Activated CD4-positive, alpha-beta T cell treated with anti-CD3 and anti-CD28 coated beads for 24 hours (primary cell): ENCODE measurements around the gene VWA2.

ENCODE experiments used
- DNase-seq, 2 donors: peaks; one replicate each; pipeline ENCODE4 v3.0.0-alpha.2; 2020; ENCODE audit warnings: low read depth in 2 of 2

Gene VWA2

DNA sequence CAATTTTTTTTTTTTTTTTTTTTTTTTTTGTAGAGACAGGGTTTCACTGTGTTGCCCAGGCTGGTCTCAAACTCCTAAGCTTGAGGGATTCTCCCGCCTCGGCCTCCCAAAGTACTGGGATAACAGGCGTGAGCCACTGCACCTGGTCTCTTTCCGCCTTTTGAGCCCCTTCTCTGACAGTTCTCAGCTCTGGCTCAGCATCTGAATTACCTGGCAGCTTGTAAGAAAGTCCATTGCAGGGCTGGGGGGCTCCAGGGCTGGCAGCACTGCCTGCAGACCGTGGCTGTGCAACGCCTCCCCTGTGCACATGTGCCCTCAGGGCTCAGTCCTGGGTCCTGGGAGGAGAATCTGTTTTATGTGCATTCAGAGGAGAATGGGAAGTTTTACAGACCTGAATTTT, 37.6 kb downstream of the VWA2 start:
- DNase-seq, result no peak

DNA sequence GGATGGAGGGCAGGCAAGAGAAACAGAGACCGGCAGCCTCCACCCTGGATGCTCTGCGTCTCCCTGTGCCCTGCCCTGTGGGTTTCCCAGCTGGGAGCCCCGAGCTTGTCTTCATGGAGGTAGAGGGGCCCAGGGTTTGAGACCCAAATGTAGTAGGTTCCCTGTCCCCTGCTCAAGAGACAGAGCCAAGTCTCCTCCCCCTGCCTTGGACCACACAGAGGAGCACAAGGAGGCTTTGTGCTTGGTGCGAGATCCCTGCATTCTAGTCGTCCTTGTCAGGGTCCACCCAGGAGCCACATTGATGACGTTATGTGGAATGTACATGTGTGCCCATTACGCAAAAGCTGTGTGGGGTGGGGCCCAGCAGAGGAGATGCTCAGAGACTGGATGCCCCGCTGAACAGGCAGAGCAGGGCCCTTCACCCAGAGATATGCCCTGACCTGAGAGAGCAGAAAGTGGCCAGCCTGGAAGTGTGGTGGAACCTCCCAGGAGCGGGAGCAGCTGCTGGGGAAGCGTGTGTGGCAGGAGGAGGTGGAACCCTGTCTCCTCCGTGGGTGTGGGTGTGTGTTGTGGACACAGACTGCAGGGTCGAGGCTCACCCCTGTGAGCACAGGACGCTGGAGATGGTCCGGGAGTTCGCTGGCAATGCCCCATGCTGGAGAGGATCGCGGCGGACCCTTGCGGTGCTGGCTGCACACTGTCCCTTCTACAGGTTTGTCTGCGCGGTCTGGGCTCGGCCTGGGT, 39.3 kb downstream of the VWA2 start:
- no peak for DNase-seq

DNA sequence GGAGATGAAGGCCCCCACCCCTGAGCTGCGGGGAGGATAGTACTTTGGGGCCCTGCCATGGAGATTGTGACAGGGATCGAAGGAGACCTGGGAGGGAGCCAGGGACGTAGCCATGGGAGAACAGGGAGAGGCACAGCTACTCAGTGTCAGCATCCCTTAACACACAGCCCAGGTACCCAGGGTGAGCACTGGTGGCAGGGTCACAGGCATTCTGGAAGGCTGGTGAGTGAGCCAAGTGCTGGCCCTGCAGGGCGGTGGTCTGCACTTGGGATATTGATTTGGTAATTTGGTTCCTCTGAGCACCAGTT, 39.8 kb downstream of the VWA2 start:
- no peak for DNase-seq

DNA sequence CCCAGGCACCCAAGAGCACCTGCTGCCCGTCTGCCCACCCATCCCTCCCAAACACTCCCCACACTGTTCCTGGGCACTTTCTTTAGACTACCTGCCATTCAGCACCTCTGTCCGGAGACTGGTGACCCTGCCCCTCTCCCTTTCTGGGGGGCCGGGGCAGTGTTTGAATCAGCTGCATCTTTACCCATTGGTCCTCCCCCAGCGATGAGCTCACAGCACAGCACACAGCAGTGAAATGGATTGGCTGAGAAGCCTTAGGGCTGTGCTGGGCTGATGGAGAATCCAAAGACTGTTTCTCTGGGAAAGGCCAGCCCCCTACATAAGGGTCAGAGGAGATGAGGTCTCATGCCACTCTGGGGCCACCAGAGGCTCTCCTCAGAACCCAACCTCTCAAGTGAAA, 40.2 kb downstream of the VWA2 start:
- no peak for DNase-seq

DNA sequence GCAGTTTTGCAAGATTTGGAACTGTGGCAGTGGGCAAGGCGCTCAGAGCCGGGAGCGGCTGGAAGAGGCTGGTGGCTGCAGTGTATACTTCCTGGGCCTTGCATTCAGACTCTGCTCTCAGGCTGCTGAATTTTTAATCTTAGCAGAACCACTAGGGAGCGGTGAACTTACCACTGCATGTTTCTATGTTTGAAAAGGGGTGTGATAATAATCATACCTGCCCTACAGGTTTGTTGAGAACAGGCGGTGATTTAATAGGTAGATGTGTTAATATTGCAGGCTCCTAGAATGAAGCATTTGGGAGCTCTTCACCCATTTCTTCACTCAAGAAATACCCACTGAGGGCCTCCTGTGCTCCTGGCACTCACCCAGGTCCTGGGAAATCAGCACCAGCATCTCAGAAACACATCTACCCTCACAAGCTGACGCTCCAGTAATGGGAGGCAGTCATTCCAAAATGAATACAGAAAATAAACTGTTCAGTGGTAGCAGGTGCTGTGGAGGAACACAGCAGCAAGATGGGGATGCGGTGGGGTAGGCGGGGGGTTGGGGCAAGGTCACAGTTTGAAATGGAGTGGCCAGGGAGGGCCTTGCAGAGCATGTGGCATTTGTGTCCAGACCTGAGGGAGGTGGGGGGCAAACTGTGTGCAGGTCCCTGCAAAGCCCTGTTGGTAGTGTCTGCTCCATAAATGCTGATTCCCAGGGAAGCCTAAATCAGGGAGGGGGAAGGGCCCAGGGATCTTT, 41.0 kb downstream of the VWA2 start:
- DNase-seq, result no peak

DNA sequence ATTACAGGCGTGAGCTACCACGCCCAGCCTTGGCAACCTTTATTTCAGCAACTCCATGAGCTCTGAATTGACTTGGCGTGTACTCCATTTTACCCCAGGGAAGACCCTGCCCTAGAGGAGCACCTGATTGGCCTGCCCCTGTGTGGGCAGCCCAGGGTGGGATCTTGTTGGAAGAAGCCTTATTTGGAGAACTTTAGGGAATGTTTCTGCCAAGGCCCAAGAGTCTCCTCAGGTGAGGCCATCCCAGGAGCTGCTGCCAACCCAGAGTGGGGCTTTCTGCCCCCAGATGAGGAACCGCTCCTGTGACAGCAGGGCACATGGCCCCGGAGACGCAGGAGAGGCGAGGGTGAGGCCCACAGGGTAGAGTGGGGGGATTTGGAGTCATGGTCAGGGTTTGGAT, 42.0 kb downstream of the VWA2 start:
- no peak for DNase-seq

DNA sequence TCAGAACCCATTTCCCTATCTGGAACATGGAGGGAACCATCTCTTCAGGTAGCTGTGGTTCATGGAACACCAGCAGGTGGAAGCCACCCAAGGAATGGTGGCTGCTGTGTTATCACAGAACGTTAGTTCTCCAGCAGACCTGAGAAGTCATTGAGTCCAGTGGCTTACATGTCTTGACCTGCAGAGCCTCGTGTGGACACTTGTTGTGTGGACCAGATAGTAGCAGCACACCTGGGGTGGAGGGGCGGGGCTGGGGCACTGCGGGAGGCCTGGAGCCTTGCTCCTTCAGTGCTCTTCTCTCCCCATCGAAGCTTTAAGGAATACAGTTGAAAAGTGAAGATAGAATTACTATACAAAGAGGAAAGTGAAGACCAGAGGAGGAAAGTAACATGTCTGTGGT, 42.4 kb downstream of the VWA2 start:
- DNase-seq, result no peak

DNA sequence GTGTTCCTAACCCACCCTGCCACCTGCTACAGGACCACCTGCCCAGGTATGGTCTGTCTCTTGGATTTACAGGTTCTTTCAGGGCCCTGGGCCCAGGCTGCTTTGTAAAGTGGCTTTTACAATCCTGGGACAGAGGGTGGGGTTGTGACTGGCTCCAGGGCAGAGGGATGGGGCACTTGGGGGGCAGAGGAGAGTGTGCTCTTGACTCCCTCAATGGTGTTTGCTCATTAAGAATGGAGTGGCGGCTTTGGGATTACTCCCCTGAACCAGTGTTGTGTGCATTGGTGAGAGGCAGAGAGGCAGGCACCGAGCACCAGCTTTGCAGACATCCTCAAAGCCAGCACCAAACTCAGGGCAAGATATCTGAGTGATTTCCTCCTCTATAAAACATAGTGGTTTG, 43.5 kb downstream of the VWA2 start:
- no peak for DNase-seq

DNA sequence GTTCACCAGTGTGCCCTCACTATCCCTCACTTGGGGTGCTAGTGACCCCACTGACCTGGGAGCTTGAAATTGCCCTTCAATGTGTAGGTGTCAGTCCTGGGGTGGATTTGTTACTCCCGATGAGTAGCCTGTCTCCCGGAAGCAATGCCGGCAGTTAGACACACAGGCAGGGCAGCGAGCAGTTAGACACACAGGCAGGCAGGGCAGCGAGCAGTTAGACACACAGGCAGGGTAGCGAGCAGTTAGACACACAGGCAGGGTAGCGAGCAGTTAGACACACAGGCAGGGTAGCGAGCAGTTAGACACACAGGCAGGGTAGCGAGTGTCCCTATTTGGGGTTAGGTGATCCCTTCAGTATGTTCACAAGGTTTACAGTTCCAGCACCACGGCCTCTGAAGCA, 44.0 kb downstream of the VWA2 start:
- DNase-seq, result no peak

DNA sequence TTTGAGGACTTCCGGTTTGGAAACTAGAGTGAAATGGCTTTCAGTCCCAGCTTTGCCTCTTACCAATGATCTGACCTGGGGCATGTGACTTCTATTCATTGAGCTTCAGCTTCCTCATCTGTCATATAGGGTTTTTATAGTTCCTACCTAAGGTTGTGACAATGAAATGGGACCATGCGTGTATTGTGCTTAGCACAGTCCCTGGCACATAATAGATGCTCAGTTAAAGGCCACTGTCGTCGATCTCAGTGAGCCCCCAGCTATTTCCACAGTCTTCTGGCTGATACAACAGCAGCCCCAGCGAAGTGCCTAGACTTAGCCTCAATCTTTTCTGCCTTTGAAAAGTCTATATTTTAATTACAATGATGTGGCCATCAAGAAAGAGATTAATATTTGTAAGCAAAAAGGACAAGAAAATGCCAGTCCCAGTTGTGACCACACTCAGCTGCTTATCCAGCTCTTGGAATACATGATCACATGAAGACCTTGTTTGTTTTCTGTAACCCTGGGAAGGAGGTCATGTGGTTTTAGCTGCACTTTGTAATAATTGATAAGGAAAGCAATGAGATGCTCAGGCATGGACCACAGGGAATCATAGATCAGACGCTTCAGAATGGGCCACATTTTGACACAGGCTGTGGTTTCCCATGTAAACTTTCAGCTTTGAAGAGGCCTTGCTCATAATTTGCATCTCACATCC, 44.6 kb downstream of the VWA2 start:
- DNase-seq, result no peak

DNA sequence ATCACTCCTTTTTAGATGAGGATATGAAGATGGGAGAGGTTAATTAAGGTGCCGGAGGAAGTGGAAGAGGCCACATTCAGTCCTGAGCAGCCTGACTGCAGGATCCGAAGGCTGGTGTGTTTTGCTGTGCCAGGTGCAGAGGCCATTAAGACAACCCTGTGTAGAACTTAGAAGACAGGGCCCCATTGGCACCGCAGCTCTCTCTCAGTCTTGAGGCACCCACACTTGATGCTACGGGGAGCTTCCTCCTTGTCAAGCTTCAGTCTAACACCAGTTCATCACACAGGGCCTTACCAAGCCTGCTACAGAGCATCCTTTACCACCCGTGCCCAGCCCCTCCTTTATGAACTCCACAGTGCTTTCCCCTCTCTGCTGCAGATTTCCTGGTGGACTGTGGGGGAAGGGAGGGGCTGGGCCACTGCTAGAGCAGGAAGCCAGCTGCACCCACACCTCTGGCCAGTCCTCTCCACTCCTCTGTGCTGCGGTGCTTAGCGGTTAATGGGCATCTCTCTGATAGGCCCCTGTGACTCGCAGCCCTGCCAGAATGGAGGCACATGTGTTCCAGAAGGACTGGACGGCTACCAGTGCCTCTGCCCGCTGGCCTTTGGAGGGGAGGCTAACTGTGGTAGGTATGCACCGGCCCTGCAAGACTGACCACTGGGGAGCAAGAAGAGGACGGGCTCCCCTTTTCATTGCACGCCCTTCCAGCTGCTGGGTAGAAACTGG, 45.5 kb downstream of the VWA2 start:
- no peak for DNase-seq

DNA sequence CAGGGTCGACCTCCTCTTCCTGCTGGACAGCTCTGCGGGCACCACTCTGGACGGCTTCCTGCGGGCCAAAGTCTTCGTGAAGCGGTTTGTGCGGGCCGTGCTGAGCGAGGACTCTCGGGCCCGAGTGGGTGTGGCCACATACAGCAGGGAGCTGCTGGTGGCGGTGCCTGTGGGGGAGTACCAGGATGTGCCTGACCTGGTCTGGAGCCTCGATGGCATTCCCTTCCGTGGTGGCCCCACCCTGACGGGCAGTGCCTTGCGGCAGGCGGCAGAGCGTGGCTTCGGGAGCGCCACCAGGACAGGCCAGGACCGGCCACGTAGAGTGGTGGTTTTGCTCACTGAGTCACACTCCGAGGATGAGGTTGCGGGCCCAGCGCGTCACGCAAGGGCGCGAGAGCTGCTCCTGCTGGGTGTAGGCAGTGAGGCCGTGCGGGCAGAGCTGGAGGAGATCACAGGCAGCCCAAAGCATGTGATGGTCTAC, 46.9 kb downstream of the VWA2 start:
- DNase-seq, result no peak

DNA sequence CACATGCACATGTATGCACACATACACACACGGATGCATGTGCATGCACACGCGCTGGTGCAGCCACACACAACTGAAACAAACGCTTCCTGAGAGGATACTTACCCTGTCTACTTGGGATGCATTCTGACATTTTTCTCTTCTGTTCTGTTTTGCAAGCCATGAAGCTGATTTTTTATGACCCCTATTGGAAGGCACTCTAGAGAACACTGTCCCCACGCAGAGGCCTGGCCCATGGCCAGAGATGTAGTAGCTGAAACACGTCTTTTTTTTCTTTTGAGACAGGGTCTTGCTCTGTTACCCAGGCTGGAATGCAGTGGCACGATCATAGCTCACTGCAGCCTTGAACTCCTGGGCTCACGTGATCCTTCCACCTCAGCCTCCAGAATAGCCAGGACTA, 47.9 kb downstream of the VWA2 start:
- DNase-seq, result no peak

DNA sequence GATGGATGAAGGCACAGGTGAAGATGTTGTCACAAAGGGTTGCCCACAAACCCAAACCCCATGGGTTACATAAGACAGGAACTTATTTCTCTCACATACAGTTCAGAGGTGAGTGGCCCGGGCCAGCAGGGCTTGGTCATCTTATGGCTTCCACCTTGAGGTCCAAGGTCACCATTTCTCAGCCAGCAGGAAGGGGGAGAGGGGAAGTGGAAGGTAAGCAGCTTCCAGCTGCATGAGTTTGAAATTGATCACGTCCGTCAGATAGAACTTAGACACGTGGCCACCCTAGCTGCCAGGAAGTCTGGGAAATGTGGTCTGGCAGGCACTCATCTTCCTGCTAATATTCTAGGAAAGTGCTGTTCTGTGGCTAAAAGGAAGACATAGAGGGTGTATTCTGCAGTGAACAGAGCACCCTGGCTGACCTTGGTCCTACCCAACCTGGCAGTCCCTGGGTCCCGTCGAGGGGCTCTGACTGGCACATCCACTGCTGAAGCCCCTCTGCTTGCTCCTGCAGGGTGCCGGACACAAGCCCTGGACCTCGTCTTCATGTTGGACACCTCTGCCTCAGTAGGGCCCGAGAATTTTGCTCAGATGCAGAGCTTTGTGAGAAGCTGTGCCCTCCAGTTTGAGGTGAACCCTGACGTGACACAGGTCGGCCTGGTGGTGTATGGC, 49.5 kb downstream of the VWA2 start:
- DNase-seq, result no peak

DNA sequence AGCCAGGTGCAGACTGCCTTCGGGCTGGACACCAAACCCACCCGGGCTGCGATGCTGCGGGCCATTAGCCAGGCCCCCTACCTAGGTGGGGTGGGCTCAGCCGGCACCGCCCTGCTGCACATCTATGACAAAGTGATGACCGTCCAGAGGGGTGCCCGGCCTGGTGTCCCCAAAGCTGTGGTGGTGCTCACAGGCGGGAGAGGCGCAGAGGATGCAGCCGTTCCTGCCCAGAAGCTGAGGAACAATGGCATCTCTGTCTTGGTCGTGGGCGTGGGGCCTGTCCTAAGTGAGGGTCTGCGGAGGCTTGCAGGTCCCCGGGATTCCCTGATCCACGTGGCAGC, 50.0 kb downstream of the VWA2 start:
- no peak for DNase-seq

DNA sequence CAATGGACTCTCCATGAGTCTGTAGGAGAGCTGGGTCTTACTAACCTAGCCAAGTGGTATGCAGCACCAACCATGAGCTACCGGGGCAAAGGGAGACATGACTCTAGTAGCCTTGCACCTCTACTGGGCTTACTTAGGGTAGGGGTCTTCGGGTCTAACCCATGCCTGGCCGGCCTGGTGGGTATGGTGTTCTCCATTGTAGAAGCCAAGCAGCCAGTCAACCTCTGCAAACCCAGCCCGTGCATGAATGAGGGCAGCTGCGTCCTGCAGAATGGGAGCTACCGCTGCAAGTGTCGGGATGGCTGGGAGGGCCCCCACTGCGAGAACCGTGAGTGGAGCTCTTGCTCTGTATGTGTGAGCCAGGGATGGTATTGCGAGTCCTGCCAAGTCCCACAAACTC, 51.0 kb downstream of the VWA2 start:
- no peak for DNase-seq

DNA sequence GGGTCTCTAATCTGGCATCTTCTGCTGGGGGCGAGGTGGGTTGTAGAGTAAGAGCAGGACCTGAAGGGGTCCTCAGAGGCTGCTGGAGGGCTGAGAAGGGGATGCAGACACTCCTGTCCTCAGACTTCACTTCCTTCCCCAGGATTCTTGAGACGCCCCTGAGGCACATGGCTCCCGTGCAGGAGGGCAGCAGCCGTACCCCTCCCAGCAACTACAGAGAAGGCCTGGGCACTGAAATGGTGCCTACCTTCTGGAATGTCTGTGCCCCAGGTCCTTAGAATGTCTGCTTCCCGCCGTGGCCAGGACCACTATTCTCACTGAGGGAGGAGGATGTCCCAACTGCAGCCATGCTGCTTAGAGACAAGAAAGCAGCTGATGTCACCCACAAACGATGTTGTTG, 52.0 kb downstream of the VWA2 start:
- DNase-seq, result no peak

DNA sequence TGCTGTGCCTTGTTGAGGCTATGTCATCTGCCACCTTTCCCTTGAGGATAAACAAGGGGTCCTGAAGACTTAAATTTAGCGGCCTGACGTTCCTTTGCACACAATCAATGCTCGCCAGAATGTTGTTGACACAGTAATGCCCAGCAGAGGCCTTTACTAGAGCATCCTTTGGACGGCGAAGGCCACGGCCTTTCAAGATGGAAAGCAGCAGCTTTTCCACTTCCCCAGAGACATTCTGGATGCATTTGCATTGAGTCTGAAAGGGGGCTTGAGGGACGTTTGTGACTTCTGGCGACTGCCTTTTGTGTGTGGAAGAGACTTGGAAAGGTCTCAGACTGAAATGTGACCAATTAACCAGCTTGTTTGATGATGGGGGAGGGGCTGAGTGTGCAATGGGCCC, 52.5 kb downstream of the VWA2 start:
- no peak for DNase-seq

DNA sequence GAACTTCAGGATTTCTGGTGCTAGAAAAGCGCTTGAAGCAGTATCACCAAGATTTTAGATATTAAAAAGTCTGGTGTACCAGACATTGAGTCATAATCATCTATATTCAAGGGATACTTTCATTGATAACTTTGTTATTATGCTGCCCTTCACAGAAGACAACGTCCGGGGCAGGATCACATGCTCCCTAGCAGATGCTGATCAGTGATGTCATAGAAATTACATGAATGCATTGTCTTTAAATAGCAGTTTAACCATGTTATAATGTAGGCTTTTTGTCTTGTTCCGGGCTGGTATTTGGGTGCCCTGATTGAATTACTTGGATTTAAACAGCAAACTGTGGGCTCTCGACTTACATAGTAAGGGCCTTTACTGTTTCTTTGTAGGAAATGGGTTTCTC, 54.0 kb downstream of the VWA2 start:
- no peak for DNase-seq

DNA sequence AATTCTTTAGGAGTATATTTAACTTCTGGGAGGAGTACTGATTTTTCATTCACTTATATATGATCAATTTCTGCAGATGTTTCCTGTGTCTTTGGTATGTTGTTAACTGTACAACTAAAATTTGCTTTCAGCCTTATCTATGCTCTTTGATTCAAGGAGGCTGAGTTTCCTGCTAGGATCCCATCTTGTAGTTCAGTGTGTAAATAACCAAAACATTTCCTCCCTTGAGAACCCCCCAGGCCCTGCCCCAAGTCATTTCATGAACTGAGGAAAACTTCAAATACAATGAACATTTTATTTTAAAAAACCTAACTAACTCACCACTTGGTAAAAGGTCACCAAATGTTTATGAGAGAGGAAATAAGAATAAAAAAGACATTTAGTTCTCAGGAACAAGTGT, 55.5 kb downstream of the VWA2 start:
- DNase-seq, result no peak

DNA sequence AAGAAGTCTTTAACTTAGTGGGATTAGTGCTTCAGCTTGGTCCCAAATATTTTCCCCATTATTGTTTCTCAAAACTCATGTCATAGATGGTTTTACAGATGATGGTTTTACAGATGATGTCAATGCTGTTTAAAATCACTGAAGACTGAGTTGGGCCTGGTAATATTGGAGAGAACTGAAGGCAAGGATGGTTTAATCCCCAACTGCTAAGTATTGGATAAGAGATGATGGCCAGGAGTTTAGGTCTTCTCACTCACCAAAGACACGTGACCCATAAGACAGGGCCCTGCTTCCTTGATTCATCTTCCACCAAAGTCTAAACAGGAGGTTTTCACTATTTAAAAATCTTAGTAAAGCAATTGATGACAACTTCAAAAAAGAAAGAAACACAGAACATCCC, 56.3 kb downstream of the VWA2 start:
- no peak for DNase-seq

DNA sequence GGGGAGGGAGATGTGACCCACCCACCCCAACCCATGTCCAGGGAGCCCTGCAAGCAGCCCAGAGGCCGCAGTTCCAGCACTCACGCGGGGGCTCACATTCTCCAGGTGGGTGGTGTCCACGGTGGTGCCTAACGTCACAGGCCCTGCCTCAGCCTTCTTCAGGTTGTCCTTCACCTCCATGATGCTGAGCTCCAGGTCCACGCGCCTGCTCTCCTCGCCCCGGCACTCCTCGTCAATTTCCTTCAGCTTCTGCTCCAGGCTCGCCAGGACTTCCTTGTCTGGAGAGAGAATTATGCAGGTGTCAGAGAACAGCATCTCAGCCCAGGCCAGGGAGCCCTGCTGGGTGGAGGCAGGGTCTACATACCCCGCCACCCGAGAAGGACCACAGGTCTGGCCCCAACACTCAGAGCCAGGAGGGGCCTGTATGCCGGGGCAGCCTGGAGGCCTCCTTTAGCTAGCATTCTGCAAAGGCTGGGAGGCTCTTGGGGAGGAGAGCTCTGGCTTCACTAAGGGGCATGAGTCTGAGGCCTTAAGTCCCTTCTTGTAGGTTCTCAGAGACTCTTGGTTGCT, 58.2 kb downstream of the VWA2 start:
- no peak for DNase-seq
